HG02678 (cell line): ENCODE results near the gene POMZP3.
"Not testable (repeated sequence)": the region's sequence is repeated elsewhere in the genome, so short reads cannot be mapped to it uniquely, and the experiment has no call there.

Experiments
- ATAC-seq: cut with Tn5 transposase; IDR thresholded peaks from one replicate; pipeline ENCODE4 v1.9.1; 2021; ENCODE audit warnings: mild to moderate bottlenecking, moderate library complexity; ENCODE audit not compliant: unreplicated experiment

The POMZP3 gene

DNA sequence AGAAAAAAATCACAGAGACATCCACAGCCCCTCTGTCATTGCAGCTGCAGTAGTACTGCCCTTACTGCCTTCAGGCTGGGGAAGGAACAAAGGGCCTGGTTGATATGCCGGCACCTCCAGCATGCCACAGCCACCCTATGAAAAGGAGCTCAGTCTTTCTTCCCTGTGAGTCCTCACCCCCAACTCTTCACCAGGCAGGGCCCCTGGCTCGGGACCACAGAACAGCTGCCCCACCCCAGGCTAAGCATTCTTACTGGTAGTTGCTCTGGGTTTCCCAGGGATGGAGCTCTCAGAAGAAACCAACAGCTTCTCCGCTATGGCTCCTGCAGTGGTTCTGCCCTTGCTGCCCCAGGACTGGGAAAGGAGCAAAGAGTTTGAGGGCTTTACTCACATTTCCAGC is 36.0 kb downstream of the POMZP3 start:
- ATAC-seq: not testable (repeated sequence)

DNA sequence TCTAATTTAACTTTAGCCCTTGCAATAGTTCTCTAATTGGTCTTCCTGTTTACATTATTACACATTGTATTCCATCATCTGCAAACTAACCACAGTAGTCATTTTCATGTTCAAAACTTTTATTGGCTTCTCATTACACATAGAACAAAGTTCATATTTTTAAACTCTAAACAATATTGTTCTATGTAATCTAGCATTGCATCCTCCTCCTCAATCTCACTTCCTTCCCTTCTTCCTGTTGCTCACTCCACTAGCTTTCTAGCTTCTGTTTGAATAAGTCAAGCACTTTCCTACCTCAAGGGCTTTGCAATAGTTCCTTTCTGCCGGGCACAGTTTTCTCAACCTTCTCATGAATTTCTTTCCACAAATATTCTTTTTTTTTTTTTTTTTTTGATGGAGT is 38.5 kb downstream of the POMZP3 start:
- peak; percentile 33 for ATAC-seq

- not testable (repeated sequence) for ATAC-seq
Measured at GRCh38 chr7:76586585-76587315, 40.3 kb downstream of the POMZP3 start.

DNA sequence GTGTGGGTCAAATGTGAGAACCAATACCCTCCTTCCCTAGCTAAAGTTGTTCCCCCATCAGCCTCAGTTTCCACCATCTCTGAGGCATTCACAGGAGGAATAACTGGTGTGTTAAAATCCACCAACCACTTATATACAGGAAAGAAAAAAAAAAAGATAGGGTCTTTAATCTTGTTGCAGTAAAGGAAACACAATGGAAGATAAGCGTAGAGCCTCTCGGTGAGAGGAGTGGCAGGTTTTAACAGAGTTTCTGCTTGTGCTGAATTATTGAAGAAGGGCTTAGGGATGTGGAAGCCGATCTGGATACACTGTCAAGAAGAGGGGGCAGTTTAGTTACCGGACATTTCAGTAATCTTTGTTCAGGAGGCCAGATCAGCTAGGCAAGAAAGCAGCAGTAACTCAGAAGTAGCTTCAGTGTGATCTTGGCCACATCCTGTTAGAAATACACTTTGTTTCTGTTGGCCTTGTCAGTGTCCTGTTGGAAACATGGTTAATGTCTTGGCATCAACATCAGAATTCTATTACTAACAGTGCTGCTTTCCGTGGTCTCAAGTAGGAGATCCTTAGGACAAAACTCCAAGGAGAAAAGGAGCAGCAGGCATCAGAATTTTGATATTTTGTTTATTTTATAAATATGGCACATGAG is 43.3 kb downstream of the POMZP3 start:
- not testable (repeated sequence) for ATAC-seq

- not testable (repeated sequence) for ATAC-seq
Measured at GRCh38 chr7:76582848-76583631, 44.0 kb downstream of the POMZP3 start.

DNA sequence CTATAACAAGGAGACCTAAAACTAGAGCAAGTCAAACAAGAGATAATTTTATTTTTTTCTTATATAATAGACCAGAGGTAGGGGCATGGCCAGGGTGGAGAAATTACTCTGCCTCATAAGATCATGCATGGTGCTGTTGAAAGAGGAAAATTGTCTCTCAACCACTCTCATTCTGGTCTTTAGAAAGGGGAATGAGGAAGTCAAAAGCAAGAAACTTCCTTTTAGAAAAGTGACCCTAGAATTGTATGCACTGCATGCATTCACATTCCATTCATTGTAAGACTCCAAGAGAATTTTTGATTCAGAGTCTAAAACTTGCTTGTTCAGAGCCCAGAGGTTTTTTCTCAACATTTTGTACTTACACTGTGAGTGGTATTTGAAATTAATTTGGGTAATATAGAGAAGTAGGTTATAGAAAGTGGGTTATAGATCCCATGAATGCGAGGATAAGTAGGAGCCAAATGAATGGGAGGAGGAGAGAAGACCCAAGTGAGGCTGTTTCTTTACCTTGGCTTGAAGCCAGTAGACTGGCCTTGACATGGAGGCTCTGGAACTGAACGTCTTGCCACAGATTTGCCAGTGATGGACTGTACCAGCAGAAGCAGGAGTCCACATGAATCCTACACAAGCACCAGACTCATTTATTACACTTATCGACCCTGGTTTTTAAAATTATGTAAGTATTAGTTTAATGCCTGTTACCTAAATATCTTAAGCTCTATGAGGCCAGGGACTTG is 51.0 kb downstream of the POMZP3 start:
- ATAC-seq: not testable (repeated sequence)

DNA sequence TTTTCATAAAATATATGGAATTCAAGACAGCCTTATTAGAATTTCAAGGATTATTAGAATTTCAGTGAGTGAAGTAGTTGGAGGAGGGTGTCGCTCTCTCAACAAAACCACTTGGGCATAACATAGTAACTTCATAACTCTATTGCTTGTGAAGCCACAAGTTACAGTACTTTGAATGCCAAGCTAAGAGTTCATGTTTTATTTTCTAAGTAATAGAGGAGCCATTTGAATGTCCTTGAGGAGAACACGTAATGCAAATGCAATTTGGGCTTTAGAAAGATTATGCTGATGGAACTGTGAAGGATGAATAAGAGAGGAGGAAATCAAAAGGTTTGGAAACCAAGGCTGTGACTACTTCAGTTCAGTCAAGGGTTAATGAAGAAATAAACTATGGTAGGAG is 51.6 kb downstream of the POMZP3 start:
- ATAC-seq: not testable (repeated sequence)

GRCh38 chr7:76572296-76572695 is 54.8 kb downstream of the POMZP3 start:
- ATAC-seq: not testable (repeated sequence)

DNA sequence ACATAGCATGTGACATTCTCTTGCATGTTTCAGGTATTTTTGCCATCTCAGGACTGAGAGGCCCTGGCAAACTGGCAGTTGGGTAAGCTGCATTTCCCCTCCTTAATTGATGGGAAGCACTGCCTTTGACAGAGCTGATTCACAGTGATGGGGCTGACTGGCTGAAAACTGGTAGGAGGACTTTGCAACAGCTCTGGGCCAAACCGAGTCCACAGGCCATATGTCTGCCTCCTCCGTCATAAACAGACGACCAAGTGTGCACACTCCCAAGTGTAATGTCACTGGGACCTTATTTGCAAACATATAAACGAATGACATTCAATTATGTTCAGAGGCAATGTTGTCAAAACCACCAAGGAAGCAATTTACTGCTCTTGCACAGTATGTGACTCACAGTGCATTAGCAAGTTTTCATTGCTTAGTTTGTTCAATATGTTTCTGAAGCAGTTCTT is 56.7 kb downstream of the POMZP3 start:
- ATAC-seq: not testable (repeated sequence)

DNA sequence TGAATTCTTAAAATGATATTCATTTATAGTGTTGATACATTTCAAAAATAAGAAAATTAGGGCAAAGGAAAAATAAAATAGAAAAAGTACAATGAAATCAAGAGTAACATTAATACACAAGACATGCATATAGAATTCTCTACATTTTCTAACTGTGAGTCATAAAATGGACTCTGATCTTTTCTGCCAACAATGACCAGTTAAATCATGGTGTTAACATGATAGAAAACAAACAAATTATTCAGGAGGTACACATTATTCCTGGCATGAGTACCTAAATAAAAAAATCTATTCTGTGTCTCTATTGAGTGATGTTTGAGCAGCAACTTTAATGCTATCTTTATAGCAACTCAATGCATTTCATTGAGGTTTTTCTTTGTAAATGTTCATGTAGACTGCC is 58.3 kb downstream of the POMZP3 start:
- not testable (repeated sequence) for ATAC-seq

GRCh38 chr7:76567753-76568152 is 59.3 kb downstream of the POMZP3 start:
- ATAC-seq: not testable (repeated sequence)

GRCh38 chr7:76567311-76567710 is 59.8 kb downstream of the POMZP3 start:
- ATAC-seq: not testable (repeated sequence)

DNA sequence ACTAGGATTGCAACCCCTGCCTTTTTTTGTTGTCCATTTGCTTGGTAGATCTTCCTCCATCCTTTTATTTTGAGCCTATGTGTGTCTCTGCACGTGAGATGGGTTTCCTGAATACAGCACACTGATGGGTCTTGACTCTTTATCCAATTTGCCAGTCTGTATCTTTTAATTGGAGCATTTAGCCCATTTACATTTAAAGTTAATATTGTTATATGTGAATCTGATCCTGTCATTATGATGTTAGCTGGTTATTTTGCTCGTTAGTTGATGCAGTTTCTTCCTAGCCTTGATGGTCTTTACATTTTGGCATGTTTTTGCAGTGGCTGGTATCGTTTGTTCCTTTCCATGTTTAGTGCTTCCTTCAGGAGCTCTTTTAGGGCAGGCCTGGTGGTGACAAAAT is 62.1 kb downstream of the POMZP3 start:
- ATAC-seq: not testable (repeated sequence)

GRCh38 chr7:76561342-76561741 is 65.7 kb downstream of the POMZP3 start:
- ATAC-seq: not testable (repeated sequence)

- not testable (repeated sequence) for ATAC-seq
Measured at GRCh38 chr7:76560157-76560556, 66.9 kb downstream of the POMZP3 start.
